GM13976 (cell line): Measurements from ENCODE around the gene UBL3.

ENCODE experiments used
- DNase-seq: peaks from one replicate; pipeline ENCODE4 v3.0.0; 2012; ENCODE audit warnings: low spot score
- in situ Hi-C: fragments of 300-500 bp; cut with MboI; formaldehyde crosslinking; loops from one replicate; pipeline ENCODE4 v1.12.0; 2022; ENCODE audit warnings: low sequenced_read_pairs, mixed read lengths, inconsistent platforms; ENCODE audit not compliant: unreplicated experiment
- TF ChIP-seq, protein P1 (sequence below): IDR thresholded peaks from 2 replicates; pipeline ENCODE4 v1.5.1; 2012; ENCODE audit warnings: borderline replicate concordance, mild to moderate bottlenecking; ENCODE audit not compliant: insufficient read depth; ENCODE audit errors: extremely low read depth, missing control alignments, control extremely low read depth

Gene UBL3, protein sequence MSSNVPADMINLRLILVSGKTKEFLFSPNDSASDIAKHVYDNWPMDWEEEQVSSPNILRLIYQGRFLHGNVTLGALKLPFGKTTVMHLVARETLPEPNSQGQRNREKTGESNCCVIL

DNA sequence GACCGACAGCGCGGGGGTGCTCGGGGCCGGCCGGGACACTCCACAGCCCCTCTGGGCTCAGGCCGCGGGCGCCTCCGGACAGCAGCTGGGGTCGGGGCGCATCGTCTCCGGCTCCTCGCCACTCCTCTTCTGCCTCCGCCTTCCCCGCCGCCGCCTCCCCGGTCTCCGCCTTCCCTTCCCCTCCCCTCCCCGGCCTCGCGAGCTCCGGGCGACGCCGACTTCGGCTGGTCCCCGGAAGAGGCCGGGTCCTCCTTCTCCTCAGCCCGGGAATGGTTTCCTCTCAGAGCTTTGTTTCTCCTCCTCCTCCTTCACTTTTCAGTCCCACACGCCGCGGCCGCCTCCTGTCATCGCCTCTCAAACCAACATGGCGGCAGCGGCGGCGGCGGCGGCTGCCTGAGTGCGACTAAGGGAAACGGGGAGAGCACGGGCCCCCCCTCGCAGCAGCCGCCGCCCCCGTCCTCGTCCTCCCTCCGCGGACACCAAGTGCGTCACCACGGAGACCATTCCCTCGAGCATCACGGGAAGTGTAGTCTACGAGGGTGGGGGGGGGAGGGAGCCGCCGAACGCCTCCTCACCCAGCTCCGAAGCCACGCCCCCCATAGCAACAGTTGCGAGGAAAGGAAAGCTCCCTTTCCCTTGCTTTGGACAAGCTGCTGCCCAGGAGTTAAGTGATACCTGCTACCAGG lies at the start of gene UBL3:
Gene UBL3 (minus strand): TSS at position 405 of the 686 bp plus-strand sequence. CDS start 1,079 bp downstream, outside the sequence.
- in situ Hi-C loops, result no loop called here
- TF ChIP-seq, protein P1, sequence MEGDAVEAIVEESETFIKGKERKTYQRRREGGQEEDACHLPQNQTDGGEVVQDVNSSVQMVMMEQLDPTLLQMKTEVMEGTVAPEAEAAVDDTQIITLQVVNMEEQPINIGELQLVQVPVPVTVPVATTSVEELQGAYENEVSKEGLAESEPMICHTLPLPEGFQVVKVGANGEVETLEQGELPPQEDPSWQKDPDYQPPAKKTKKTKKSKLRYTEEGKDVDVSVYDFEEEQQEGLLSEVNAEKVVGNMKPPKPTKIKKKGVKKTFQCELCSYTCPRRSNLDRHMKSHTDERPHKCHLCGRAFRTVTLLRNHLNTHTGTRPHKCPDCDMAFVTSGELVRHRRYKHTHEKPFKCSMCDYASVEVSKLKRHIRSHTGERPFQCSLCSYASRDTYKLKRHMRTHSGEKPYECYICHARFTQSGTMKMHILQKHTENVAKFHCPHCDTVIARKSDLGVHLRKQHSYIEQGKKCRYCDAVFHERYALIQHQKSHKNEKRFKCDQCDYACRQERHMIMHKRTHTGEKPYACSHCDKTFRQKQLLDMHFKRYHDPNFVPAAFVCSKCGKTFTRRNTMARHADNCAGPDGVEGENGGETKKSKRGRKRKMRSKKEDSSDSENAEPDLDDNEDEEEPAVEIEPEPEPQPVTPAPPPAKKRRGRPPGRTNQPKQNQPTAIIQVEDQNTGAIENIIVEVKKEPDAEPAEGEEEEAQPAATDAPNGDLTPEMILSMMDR, result no peak
- peak; percentile 97 for DNase-seq

DNA sequence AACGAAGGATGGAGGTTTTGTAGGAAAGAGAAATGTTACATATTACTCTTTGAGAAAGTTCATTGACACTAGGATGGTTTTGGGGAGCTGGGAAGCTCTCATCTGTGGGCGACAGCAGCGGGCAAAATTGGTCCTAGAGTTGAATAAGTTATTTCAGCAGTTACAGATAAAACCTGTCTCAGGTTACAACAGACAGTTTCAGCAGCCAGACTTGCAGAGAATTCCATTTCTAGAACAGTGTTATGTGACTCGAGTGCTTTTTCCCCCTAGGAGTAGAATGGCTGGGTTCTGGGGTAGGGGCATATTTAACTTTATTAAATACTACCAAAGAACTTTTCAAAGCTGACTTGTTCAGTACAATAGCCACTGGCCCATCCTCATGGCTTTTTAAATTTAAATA lies 46.7 kb upstream of the UBL3 start:
- in situ Hi-C loops, result no loop called here
- TF ChIP-seq, protein P1, result no peak
- DNase-seq, result no peak

DNA sequence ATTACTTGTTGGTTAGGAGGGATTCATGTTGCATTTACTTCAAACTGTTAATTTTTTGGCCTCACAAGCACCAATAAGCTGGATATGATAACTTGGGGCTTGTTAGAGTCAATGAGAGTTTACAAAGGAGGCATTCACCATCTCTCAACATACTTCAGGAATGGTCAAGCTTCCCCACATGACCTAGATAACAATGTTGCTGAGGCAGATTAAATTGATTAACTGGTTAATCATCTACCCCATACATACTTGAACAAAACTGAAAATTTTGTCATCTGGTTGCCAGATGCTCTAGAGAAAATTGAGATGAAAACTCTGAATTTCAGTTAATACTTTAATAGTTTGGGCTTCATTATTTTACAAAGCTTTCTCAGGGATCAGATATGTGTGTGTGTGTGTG lies 43.0 kb upstream of the UBL3 start:
- no peak for DNase-seq
- TF ChIP-seq, protein P1, result no peak
- in situ Hi-C loops, result no loop called here

DNA sequence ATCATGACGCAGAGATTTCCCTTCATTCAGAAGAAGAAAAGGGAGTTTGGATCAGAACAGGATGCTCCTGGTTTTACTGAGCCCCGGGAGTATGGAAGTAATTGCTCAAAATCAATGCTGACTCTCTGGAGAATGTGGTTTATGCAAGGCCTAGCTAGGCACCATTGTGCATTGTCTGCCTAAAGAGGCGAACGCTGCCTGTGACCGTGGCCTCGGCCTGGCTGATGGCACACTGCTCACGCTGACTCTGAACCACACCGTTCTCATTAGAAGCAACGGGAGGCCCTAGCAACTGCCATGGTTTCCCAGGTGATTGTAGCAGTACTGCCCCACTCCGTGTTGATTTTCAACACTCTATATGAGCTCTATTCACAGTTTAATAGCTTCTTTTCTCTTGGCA lies 41.7 kb upstream of the UBL3 start:
- in situ Hi-C loops, result no loop called here
- TF ChIP-seq, protein P1, result no peak
- no peak for DNase-seq

DNA sequence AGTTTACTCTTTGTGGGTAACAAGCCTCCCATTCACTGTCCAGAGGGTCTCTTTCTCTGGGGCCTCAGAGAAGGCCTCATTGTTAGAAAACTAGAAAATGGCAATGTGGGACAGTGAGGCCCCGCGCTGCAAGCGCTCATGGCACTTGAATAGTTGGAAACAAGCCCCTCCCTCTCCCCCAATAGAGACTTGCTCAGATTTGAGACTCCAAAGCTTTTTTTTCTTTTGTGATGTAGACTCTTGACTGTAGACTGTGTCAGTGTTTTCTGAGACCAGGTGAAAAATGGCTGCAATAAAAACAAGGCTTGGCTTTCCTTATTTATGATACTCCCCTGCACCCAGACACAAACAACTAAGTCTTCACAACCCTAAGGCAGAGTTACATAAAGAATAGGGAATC lies 38.7 kb upstream of the UBL3 start:
- TF ChIP-seq, protein P1, result no peak
- DNase-seq, result no peak
- in situ Hi-C loops, result no loop called here

DNA sequence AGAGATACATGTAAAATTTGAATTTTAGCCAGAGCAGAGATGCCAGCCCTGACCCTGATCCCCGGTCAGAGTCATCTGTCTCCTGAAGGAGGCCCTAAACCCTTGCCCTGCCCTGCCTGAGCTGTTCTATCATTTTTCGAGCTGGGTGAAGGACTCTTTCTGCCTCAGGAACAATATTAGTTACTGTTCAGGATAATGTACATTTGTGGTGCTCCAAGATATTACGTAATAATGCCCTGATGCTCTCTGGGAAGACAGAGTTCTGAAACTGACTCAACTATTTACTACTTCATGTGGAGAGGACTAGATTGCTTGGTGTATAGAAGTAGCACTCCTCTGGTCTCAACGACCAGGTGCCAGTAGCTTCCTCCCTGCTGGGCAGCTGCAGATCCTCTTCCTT lies 37.9 kb upstream of the UBL3 start:
- in situ Hi-C loops, result no loop called here

More for the DNA sequence above, 37.9 kb upstream of the UBL3 start:
- TF ChIP-seq, protein P1, result no peak
- DNase-seq, result no peak
